Measurements from ENCODE around the gene ACOT7.

The ACOT7 gene

DNA sequence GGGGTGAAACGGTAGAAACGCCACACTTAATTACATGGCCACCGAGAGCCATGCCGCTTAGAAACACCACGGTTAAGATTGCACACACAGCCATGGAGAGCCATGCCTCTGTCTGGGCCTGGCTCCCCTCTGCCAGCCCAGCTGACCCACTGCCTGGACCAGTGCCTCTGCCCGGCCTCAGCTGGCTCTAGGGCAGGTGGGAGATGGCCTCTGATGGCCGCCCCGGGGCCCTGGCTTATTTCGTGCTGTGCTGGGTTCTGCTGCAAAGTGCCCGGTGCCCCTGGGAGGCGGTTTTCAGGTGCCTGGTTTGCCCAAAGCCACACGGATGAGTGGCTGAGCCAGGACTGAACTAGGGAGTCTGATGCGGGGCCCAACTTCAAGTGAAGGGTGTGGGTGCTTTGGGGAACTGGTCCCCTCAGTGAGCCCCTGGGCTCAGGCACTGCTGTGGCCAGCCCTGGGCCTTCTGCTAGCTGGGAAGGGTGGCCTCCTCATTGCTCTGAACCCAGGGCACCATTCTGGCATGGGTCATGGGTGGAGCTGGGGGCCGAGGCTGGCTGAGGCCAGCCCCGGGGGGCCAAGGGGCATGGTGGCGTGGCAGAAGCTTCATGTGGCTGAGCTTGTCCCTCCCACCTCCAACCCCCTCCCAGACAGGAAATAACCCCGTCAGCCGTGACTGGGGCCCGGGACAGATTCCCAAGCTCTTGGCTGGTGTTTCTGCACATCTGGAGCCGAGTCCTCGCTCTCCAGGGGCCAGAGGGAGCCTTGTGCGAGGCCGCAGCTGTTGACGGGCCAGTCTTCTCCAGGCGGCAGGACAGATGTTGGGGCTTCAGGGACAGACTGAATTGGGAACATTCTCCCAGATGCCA is 130.8 kb downstream of the ACOT7 start:
- DNase-seq, result no peak

DNA sequence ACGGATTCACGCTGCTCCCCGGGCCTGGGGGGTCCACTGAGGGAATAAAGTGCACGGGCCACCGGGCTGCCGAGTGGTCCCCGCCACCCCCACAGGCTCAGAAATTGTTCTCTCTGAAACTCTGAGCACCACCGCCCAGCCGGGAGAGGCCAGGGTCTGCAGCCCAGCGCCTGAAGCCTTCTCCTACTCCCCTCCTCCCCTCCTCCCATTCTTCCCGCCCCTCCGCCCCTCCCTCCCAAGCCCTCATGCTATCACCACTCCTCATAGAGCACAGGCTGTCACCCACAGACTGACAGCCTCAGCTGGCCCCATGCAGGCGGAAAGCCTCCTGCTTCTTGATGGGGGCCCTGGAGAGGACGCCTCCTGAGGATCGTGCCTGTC is 132.0 kb downstream of the ACOT7 start:
- peak in 1 of 2 experiments; percentile 58 for DNase-seq

DNA sequence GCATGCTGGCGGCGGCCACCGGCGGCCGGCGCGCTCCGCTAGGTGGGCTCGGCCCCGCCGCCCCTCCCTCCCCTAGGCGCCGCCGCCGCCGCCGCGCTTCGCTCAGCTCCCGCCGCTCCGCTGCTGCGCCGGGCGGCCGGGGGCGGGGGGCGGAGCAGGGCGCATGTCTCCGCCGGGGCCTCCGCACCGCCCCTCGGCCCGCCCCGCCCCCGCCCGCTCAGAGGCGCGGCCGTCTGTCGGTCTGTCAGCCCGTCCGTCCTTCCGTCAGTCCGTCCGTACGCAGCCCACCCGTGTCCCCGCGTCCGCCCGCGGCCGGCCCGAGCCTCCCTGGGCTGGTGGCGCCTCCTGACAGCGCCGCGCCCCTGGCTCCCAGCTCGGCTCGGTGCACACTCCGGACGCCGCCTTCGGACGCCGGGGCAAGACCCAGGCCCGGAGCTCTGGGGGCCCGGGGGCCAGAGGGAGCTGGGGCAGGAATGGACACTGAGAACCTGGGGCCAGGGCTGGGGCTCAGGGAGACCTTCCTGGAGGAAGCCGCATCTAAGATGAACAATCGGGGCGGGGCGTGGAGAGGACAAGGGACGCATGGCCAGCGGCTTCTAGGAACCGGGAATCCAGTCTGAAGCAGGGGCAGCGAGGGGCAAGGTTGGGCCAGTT is 132.5 kb downstream of the ACOT7 start, which contains the start of gene GPR153:
TSS of gene GPR153 (minus strand) at position 138 of the 654 bp plus-strand sequence. CDS start 6,193 bp downstream, outside the sequence.
- peak in 1 of 2 experiments; percentile 77 for DNase-seq

DNA sequence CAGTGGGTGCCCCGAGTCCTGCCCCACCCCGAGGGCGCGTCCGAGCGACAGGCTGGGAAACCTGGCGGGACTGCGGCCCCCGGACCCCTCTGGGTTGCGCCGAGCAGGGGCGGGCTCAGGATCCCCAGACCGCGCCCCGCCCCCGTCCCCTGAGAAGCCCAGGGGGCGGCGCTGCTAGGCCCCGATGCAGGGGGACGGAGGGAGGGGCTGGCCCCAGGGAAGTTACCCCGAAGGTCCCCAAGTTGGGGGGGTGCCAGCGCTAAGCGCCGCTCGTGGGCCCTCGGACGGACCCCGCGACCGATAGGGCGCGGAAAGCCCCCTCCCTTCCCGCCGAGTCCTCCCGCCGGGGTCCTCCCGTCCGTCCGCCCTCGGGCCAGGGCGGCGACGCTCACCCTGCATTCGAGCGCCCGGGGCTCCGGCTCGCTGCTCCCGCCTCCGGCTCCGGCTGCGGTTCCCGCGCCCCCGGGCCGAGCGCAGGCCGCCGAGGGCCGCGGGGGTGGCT is 133.1 kb downstream of the ACOT7 start:
- DNase-seq, result peak in 1 of 2 experiments; percentile 71

DNA sequence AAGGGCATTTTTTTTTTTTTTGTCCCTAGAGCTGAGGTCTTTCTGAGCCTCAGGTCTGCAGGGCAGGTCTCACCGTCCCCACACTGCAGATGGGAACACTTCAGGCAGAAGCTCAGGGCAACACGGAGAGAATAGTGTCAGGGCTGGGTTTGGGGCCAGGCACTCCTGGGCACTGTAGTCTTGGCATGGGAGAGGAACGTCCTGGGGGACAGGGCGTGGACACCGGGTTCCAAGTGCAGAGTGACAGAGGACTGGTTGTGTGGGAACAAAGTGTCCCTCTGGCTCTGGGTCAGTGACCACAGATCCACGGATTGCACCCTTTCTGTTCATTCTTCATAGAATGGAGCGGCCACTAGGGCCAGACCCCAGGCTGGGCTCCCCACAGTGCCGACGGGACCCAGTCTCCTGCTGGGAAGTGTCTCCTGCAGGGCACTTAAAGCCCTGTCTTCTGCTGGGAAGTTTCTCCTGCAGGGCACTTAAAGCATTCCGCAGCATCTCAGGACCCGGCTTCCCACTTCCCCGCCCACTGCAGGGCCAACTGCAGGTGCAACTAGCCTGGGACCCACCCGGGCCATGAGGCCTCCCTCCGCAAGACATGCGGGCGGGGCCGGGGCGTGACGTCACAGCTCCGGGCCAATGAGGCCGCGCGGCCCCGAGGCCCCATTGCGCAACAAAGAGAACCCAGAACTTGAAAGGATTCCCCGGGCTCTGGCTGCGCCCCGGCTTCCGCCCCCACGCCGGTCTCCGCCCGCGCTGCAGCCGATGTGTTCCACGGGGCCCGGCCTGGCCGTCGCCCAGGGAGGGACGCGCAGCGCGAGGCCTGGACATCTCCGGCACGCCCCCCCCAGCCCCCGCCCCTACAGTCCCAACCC is 133.8 kb downstream of the ACOT7 start:
- DNase-seq, result peak; percentile 45 to 87

DNA sequence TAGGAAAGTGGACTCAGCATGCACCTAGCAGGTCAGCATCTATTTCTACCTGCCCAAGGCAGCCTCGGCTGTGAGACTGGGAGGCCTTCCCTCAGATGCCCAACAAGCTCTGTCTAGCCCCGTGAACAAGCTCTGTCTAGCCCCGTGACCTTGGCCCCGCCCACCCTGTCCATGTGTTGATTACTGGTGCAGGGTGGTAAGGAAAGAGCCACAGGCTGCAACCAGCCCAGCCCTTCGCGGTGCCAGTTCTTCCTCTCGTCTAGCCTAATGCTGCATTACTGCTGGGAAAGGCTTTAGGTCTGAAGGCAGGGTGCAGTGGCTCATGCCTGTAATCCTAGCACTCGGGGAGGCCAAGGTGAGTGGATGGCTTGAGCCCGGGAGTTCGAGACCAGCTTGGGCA is 134.9 kb downstream of the ACOT7 start:
- no peak for DNase-seq

DNA sequence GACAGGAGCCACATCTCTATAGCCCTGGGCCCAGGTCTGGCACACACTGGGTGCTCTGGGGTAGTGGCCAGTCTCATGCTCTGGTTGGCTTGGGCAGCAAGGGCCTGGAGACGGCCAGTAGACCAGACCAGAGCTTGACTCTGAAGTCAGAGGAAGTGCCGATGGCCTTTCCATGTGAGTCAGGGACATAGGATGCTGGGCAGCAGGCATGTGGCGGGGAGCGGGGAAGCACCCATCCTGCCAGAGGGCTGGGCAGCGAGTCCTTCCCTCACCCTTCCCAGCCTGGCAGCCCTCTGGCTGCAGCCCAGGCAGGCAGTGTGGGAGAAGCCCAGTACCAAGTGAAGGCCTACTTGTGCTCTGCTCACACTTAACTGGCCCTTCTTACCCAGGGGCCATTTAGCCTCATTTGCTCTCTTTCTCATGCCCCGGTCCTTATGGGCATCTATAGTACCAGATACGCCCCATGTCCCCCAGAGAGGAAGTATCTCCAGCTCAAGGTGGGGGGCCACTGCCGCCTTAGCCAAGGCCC is 136.0 kb downstream of the ACOT7 start:
- no peak for DNase-seq

DNA sequence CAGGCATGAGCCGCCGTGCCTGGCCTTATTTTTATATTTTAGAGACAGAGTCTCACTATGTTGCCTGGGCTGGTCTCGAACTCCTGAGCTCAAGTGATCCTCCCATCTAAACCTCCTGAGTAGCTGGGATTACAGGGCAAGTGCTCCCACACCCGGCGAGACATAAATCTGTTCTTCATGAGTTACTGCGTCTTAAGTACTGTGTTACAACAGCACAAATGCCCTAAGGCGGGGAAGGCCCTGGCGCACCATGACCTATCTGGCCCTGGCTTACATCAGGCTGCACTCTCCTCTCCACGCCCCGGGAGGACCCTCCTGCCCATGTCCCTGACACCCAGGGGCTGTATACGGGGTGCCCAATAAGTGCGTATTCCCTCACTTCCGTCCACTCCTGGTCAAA is 136.9 kb downstream of the ACOT7 start:
- no peak for DNase-seq

DNA sequence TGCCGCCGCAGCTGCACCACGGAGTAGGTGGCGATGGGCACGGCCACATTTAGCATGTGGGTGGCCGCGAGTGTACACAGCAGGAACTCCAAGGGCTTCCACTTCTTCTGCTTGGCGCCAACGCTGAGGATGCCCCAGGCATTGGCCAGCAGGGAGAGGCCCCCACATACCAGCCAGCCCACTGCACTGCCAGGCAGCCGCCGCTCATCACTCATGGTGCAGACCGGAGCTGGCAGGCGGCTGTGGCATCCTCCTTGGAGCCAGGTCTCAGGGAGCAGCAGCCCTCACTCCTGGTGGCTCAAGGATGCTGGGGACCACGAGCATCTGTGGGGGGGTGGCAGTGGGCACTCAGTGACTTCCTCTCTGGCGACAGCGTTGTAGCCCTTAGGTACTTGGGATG is 138.9 kb downstream of the ACOT7 start:
- DNase-seq, result no peak

DNA sequence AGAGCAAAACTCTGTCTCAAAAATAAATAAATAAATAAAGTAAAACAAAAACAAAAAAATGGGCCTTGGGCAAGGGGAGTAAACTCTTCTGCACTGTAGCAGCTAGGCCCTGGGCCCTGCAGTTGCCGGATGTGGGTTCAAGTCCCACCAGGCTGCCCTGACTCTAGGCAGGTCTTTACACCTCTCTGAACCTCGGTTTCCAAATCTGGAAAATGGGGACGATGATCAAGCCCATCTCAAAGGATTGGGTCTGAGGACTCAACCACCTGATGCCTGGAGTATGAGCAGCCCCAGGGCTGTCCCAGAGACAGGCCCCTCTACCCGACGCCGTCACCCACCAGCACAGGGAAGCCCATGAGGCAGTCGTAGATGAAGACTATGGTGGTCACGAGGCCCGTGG is 140.2 kb downstream of the ACOT7 start:
- no peak for DNase-seq

DNA sequence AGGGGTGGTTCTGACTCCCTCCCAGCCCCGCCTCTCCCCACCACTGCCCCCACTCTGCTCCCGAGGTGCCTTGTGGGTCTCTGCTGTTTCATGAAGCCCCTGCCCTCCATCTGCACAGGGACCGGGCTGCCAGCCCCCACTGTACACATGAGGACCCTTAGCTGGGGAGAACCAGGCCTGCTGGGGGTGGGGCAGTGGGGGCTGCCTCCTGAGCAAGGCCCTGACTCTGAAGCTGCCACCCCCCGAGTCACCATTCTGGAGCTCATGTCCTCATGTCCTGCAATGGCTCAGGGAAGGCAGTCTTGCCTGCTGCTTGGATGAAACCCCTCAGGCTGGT is 141.2 kb downstream of the ACOT7 start:
- no peak for DNase-seq

DNA sequence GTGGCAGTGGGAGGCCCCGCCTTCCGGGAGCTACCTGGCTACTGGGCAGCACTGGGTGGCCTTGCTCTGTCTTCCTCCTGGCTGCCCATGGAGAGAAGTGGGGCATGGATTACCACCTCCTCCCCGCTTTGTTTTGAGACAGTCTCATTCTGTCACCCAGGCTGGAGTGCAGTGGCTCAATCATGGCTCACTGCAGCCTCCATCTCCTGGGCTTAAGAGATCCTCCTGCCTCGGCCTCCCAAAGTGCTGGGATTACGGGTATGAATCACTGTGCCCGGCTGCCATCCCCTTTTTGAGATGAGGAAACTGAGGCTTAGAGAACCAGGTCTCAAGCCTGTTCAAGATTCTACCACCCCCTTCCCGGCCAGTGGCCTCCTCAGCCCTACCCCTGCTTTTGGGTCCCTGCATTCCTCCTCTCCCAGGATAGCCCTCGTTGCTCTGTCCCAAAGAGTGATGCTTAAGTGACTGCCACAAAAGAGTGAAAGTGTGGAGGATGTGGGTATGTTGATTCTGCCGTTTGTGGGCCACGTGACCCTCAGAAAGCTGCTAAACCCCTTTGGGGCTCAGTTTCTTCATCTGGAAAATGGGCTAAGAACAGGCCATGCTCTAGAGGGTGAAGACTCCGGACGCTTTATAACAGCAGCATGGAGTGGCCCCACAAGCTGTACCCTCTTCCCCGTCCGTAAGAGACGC is 141.7 kb downstream of the ACOT7 start:
- no peak for DNase-seq

DNA sequence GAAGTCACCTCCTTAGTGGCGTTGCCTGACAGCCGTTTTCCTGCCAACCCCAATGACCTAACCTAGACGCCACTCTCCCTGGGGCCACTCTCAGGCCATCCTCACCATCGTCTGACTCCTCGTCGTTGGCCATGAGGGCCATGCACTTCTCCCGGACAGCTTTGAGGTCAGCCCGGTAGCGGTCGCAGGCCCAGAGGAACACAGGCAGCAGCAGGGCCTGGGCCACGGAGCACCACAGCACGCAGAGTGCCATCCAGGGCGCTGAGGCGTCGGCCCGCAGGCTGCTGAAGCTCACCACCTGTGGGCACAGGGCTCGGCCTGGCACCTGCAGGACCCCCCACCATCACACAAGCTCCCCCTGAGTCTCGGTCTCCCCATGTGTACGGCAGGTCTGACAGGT is 142.3 kb downstream of the ACOT7 start:
- DNase-seq, result no peak

DNA sequence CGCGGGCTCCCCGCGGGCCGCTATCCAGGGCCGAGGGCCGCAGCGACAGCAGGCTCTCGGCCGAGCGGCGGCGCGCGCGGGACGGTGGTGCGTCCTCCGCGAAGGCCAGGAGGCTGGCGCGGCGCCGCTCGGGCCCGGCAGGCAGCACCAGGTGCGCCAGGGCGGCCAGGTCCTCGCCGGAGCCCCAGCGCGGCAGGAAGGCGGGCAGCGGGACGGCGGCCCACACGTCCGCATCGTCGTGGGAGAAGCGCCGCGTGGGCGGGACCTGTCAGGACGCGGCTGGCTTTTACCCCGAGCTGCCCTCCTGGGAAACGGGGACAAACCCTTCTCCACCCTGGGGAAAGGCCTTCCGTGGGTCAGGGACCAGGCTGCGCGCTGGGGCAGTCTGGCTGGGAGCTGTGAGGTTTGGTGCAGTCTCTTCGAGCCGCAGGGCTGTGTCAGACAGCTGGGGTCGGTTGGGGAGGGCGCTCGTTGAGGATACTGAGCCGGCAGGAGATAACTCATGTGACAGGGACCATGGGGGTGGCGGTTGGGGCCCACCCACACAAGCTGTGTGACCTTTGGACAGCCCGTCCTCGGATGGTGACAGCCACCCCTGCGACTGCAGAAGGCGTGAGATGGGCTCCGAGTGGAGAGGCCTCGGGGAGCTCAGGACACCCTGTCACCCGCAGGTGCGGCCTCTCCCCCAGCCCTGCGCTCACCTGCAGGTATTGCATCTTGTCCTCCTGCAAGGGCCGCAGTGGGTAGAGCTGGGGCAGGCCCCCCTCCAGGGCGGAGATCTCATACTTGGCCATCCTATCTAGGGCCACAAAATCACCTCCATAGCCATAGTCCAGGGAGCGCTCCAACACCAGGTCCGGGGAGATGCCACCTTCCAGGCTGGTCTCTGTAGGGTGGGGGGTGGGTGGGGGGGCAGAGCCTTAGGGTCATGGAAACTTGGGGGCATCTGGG is 143.6 kb downstream of the ACOT7 start:
- peak in 1 of 2 experiments; percentile 58 for DNase-seq

DNA sequence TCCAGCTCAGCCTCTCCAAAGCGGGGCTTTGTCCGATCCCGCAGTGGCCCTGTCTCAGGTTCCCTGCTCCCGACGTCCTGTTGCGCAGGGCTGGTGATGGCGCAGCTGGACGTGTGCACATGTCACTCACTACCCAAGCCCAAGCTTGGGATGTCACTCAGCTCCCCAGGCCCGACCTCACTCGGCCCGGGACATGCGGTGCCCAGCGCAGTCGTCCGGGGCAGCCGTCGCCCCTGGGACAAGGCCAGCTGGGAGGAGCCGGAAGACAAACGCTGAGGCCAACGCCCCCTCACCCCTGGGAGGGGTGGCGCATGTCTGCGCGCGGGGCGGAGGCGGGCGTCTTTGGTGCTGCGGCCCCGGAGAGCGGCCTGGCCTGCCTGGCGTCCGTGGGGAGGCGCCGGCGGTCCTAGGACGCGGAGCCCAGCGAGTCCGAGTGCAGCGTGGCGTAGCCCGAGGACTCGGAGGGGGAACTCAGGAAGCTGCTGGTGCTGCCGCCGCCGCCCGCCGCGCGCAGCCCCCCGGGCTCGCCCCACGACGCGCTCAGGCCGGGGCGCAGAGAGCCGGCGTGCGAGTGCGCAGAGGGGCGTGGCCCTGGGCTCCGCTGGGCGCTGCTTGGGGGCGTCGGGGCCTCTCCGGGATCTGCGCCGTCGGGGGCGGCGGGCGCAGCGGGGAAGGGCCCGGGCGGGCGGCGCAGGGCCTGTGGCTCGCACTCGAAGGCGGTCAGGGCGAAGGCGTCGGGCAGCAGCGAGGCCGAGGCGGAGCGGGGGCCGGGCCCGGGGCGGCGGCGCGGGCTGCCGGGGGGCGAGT is 144.4 kb downstream of the ACOT7 start:
- peak in 1 of 2 experiments; percentile 67 for DNase-seq

DNA sequence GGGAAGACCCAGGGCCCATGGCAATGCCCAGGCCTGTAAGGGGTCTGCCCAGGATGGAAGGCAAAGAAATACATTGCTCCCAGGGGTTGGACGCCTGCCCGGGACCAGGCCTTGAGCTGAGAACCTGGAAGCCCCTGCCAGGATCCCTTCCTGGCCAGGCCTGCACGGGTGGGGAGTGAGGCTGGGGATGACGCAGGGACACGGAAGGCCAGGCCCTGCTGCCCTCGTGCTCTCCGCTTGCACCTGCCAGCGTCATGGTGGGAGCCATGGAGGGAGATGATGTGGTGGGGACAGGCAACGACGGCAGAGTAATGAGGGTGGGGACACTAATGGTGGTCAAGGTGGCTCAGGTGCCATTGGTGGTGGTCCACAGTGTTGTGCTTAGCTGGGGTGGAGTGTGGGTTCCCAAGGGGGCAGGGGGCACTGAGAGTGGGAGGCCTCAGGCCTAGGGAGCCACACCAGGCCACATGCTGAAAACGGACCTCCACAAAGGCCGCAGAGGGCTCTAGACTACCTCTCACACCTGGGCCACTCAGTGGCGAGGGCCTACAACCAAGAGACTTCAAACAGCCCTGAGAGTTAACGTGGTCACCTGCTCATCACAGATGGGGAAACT is 145.3 kb downstream of the ACOT7 start:
- no peak for DNase-seq

DNA sequence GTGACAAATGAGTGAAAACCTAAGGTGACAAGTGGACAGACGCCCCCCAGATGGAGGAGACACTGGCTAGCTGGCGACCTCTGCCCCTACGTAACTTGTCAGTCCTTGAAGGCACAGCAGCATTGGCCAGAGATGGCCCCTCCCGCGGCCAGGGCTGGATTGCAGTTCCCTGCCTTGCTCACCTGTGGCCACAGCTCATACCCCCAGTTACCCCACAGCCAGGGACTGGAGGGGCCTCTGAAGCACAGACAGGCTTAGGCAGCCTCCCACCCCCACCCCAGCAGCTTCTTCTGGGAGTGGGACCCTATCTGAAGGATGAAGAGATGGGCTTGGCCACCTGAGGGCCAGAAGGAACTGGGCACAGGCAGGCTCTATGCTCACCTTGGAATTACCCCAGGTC is 145.9 kb downstream of the ACOT7 start:
- DNase-seq, result no peak

DNA sequence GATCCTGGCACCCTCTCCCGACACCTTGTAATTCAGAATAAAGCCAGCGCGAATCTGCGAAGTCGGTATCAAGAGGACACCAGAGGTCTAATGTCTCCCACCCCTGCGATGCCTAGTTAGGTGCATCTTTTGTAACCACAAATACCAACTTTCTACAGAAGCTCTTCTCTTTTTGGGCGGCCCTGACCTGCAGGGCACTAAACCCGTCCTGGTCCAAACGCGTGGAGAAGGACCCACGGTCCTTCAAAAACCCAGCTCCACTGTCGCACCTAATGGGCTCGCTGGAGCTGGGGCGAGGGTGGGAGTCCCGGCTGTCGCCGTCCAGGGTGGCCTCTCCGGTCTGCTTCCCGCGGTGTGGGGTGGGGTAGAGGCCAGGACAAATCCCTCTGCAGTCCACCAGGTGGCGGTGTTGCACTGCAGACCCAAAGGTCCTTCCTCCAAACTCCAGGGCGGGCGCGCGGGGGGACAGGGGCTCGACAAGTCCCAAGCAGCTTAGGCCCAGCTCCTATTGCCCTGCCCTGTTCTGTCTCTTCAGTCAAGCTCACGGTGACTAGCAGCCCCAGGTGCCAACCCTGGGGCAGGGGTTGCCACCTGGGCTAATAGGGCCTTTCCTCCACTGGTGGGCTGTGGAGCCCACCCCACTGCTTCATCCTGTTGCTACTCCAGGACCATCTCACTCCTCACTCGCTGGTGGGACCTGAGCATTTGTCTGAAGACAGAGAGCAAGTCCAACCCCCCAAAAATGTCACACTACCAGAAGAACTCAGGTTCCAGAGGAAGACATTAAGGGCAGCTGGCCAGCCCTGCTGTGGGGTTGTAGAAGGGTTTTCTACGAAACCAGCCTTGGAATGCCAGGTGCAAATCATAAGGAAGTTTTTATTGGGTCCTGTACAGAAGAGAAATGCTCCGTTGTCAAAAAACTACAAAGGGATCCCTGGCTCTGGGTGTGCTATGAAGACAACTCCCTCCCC is 146.8 kb downstream of the ACOT7 start:
- DNase-seq, result peak; percentile 62 to 95
